ENCODE measurements around the gene SDHAF3. TPM values are rescaled to one million over a fixed set of nuclear protein-coding genes. Genes with fewer than 3 reads are reported as not detected.

Gene SDHAF3
- total and polyA plus RNA-seq, 2 of the 8 experiments (the other 6 are each of a cell fraction or from before 2014, with no cell fraction given), result 12.0 to 31.3 TPM

GRCh38 chr7:97179454-97180104 is 62.1 kb downstream of the SDHAF3 start:
- no peak overlapping the region for H3K27ac ChIP-seq (ENCODE audit: low read depth, low read length)
- no peak overlapping the region for H2BK120ac ChIP-seq (replicated peaks; ENCODE audit: low read depth, low read length)
- H2BK5ac ChIP-seq (ENCODE audit: low read depth, low read length), result no peak overlapping the region
- H3K9ac ChIP-seq (replicated peaks in 1 of 4; ENCODE audit: extremely low read depth in 1 of 4, low read depth in 3 of 4, low read length in 3 of 4), result no peak overlapping the region
- H2BK15ac ChIP-seq (ENCODE audit: low read length), result no peak overlapping the region
- no peak overlapping the region for H3K18ac ChIP-seq (ENCODE audit: extremely low read depth, low read length)
- FAIRE-seq, result peak; percentile 97
- no peak overlapping the region for H3K4me2 ChIP-seq (ENCODE audit: insufficient read depth in 1 of 2, low read depth in 2 of 2, low read length in 2 of 2)
- H3K4me3 ChIP-seq (ENCODE audit: extremely low read depth in 1 of 4, insufficient read depth in 2 of 4, low read depth in 3 of 4, low read length in 4 of 4), result no peak overlapping the region
- no peak overlapping the region for H2BK20ac ChIP-seq (ENCODE audit: low read length)
- H3K9me3 ChIP-seq (ENCODE audit: insufficient read depth in 2 of 2, low read depth in 1 of 2, low read length in 1 of 2), result no peaks in the 10 kb centered on the region
- H3K79me1 ChIP-seq (ENCODE audit: low read depth, low read length), result no peaks in the 10 kb centered on the region; the same call in 1 of the 2 replicates
- H4K8ac ChIP-seq (ENCODE audit: extremely low read depth, insufficient read depth, low read length), result no peak overlapping the region
- peaks cover 0 to 6% (median 1%) of the 10 kb centered on the region in 4 experiments; a peak in 3 of 8 replicates for H3K36me3 ChIP-seq (ENCODE audit: control insufficient read depth in 2 of 4, insufficient read depth in 4 of 4, low read length in 3 of 4)
- no peaks in the 10 kb centered on the region for H3K23me2 ChIP-seq (ENCODE audit: low read depth, low read length)
- H3K27me3 ChIP-seq (replicated peaks in 1 of 4; ENCODE audit: control insufficient read depth in 3 of 4, extremely low read depth in 1 of 4, insufficient read depth in 3 of 4, low read length in 3 of 4), result no peaks in the 10 kb centered on the region
- H3K4ac ChIP-seq (replicated peaks; ENCODE audit: insufficient read length, low read depth, low read length), result no peak overlapping the region
- ChIA-PET CTCF (ENCODE audit: partially characterized antibody) (interaction anchor here (0.6 to 2.0 kb wide), 23 partner anchors 9 to 1228 kb away, joined by 3 to 12 read pairs (median 3); partner anchors contain the start of gene SDHAF3), POLR2A (ENCODE audit: partially characterized antibody) (no interaction called here)
- no peak overlapping the region for H4K91ac ChIP-seq (replicated peaks; ENCODE audit: insufficient read length, low read length)
- peaks cover 0 to 5% of the 10 kb centered on the region in 2 experiments; a peak in 1 of 4 replicates for H3K79me2 ChIP-seq (ENCODE audit: control insufficient read depth in 1 of 2, insufficient read depth in 2 of 2, low read length in 2 of 2)
- no peak overlapping the region for H2AK5ac ChIP-seq (ENCODE audit: low read depth, low read length)
- no peak overlapping the region for H3K14ac ChIP-seq (ENCODE audit: insufficient read length)
- no peak overlapping the region for H2AFZ ChIP-seq (ENCODE audit: low read length)
- DNase-seq (ENCODE audit: low read depth in 1 of 2, low spot score in 2 of 2), result peak in 1 of 2 experiments; percentile 17
- H3K56ac ChIP-seq (replicated peaks; ENCODE audit: insufficient read length, low read depth, low read length), result no peak overlapping the region
- H4K5ac ChIP-seq (ENCODE audit: insufficient read length, low read depth, low read length), result no peak overlapping the region
- H3K4me1 ChIP-seq (replicated peaks in 1 of 4; ENCODE audit: control insufficient read depth in 3 of 4, insufficient read depth in 4 of 4, low read length in 3 of 4), result no peaks in the 10 kb centered on the region
- H2BK12ac ChIP-seq (ENCODE audit: low read depth, low read length), result no peak overlapping the region
- 32% methylated on average over 2 of the region's 2 CpGs; no CpG with 5 or more reads in 1 of the 2 experiments for WGBS, 2 experiments (ENCODE audit: extremely low coverage in 1 of 2, insufficient coverage in 1 of 2, insufficient read length in 1 of 2, insufficient replicate concordance in 2 of 2, low coverage in 1 of 2, low lambda C conversion rate in 2 of 2, missing lambda C conversion rate in 1 of 2)
- no peak overlapping the region for H3K23ac ChIP-seq (ENCODE audit: insufficient read length)
- H4K20me1 ChIP-seq (replicated peaks in 1 of 2; ENCODE audit: control insufficient read depth in 1 of 2, insufficient read depth in 2 of 2, low read length in 2 of 2), result no peaks in the 10 kb centered on the region
- peak; percentile 53 to 71 (median 67) for TF ChIP-seq CTCF (IDR thresholded peaks at IDR 0.05; ENCODE audit: control extremely low read depth in 1 of 3, insufficient read depth in 1 of 3, low read depth in 1 of 3, low read length in 3 of 3)

Measured in H1 (cell line).